GM12873 (cell line): ENCODE data around the gene EFHC2.

ENCODE experiments used
- CTCF ChIP-seq: IDR thresholded peaks from 2 replicates; pipeline ENCODE4 v1.5.1; 2012; ENCODE audit warnings: low read depth, mild to moderate bottlenecking, moderate library complexity, low read length, control low read depth; ENCODE audit not compliant: insufficient read depth; ENCODE audit errors: missing control alignments

EFHC2 gene

GRCh38 chrX:44343412-44344141 lies at the start of gene EFHC2:
Gene EFHC2 (minus strand): TSS chrX:44343672. CDS start chrX:44343588, 84 bp downstream.
- no peak for TF ChIP-seq CTCF

GRCh38 chrX:44392767-44393166 lies 49.3 kb upstream of the EFHC2 start:
- no peak for TF ChIP-seq CTCF

GRCh38 chrX:44384688-44385338 lies 41.3 kb upstream of the EFHC2 start:
- TF ChIP-seq CTCF: no peak

GRCh38 chrX:44382871-44383270 lies 39.4 kb upstream of the EFHC2 start:
- TF ChIP-seq CTCF: no peak

GRCh38 chrX:44352758-44353157 lies 9.3 kb upstream of the EFHC2 start:
- no peak for TF ChIP-seq CTCF

- TF ChIP-seq CTCF: no peak
Observed at GRCh38 chrX:44349561-44349960, 6.1 kb upstream of the EFHC2 start.

- TF ChIP-seq CTCF: no peak
Observed at GRCh38 chrX:44344687-44345086, 1.2 kb upstream of the EFHC2 start.
